ENCODE data around the gene KCNJ6.
"Not testable (repeated sequence)": the region's sequence is repeated elsewhere in the genome, so short reads cannot be mapped to it uniquely, and the experiment has no call there.

KCNJ6 gene

GRCh38 chr21:37764691-37765090, 151.6 kb downstream of the KCNJ6 start:
- H3K27me3 ChIP-seq (ENCODE audit: insufficient read depth, low read length), result no peaks in the 10 kb centered on the region
- no peak overlapping the region for H3K9ac ChIP-seq (ENCODE audit: low read depth, low read length)
- H3K4me1 ChIP-seq (ENCODE audit: insufficient read depth, low read length), result no peaks in the 10 kb centered on the region; the same call in 1 of the 2 replicates
- peaks cover 12% of the 10 kb centered on the region; the same call in 1 of the 2 replicates for H3K9me3 ChIP-seq (ENCODE audit: insufficient read depth, low read depth, low read length)
- no peaks in the 10 kb centered on the region for H3K36me3 ChIP-seq (ENCODE audit: insufficient read depth, low read depth, low read length)
- no peak overlapping the region for H3K27ac ChIP-seq (ENCODE audit: low read length)
- no peak overlapping the region for H3K4me3 ChIP-seq (ENCODE audit: low read length)

- Histone ChIP-seq H3K9me3 (ENCODE audit: insufficient read depth, low read depth, low read length) (peaks cover 12% of the 10 kb centered on the region; the same call in 1 of the 2 replicates), H3K27ac (ENCODE audit: low read length) (no peak overlapping the region), H3K9ac (ENCODE audit: low read depth, low read length) (no peak overlapping the region), H3K4me3 (ENCODE audit: low read length) (no peak overlapping the region), H3K4me1 (ENCODE audit: insufficient read depth, low read length) (no peaks in the 10 kb centered on the region), H3K36me3 (ENCODE audit: insufficient read depth, low read depth, low read length) (no peaks in the 10 kb centered on the region), H3K27me3 (ENCODE audit: insufficient read depth, low read length) (no peaks in the 10 kb centered on the region)
Observed at GRCh38 chr21:37763298-37763697, 153.0 kb downstream of the KCNJ6 start.

DNA sequence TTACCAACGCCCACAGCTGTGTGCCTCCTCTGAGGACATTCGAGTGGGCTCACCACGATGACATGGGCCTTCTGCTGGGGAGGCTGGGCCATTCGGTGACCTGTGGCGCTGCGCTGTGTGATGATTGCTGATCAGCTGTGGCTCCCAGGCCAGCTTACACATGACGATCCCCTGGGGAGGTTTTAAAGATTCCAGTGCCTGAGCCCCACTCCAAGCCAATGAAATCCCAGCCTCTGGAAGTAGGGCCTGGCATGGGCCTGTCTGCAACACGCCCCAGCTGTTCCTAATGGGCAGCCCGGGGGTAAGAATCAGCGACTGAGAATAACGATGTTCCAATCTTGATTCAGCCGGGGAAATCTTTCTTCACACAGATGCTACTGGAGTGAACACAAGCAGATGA, 153.7 kb downstream of the KCNJ6 start:
- H3K9ac ChIP-seq (ENCODE audit: low read depth, low read length), result no peak overlapping the region
- H3K4me3 ChIP-seq (ENCODE audit: low read length), result no peak overlapping the region
- H3K27ac ChIP-seq (ENCODE audit: low read length), result no peak overlapping the region
- peaks cover 12% of the 10 kb centered on the region; the same call in 1 of the 2 replicates for H3K9me3 ChIP-seq (ENCODE audit: insufficient read depth, low read depth, low read length)
- no peaks in the 10 kb centered on the region for H3K36me3 ChIP-seq (ENCODE audit: insufficient read depth, low read depth, low read length)
- no peaks in the 10 kb centered on the region for H3K4me1 ChIP-seq (ENCODE audit: insufficient read depth, low read length)
- H3K27me3 ChIP-seq (ENCODE audit: insufficient read depth, low read length), result no peaks in the 10 kb centered on the region

- not testable (repeated sequence) for H3K27me3 ChIP-seq (ENCODE audit: insufficient read depth, low read length); H3K4me1 ChIP-seq (ENCODE audit: insufficient read depth, low read length); H3K36me3 ChIP-seq (ENCODE audit: insufficient read depth, low read depth, low read length); H3K9me3 ChIP-seq (ENCODE audit: insufficient read depth, low read depth, low read length); H3K9ac ChIP-seq (ENCODE audit: low read depth, low read length); H3K4me3 ChIP-seq (ENCODE audit: low read length); H3K27ac ChIP-seq (ENCODE audit: low read length)
Observed at GRCh38 chr21:37761406-37761805, 154.9 kb downstream of the KCNJ6 start.

DNA sequence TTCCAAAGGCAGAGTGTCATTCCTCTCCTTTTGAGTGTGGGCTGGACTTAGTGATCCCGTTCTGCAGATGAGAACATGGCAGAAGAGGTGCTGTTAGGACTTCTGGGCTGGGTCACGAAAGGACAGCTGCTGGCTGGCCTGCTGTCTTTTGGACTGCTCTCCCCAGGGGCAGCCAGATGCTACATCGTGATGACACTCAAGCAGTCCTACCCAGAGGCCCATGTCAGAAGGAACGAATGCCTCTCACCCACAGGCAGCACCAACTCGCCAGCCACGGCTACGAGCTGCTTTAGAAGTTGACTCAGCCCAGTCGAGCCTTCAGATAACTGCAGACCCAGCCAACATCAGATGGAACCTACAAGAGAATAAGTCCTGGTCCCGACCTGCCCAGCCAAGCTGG, 156.5 kb downstream of the KCNJ6 start:
- Histone ChIP-seq H3K27me3 (ENCODE audit: insufficient read depth, low read length) (no peaks in the 10 kb centered on the region), H3K4me3 (ENCODE audit: low read length) (no peak overlapping the region), H3K9me3 (ENCODE audit: insufficient read depth, low read depth, low read length) (no peaks in the 10 kb centered on the region), H3K9ac (ENCODE audit: low read depth, low read length) (no peak overlapping the region), H3K4me1 (ENCODE audit: insufficient read depth, low read length) (peaks cover 12% of the 10 kb centered on the region), H3K36me3 (ENCODE audit: insufficient read depth, low read depth, low read length) (no peaks in the 10 kb centered on the region), H3K27ac (ENCODE audit: low read length) (no peak overlapping the region)

DNA sequence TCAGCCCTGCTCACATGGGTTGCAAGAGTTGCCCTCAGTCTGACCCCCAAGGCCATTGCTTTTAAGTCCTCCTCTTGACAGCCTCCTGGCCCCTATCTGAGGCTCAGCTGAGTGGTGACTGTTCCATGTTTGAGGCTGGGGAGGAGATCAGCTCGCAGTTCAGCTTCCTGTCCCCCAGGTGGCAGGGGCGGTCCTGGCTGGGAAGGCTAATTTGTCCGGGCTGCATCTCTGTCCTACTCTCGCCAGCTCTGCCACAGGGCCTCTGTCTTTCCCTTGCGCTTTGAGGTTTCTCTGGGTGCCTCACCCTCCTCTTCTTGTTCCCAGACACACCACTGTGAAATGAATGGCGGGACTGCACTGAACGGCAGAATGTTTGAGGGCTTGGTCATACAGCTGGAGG, 157.3 kb downstream of the KCNJ6 start:
- no peak overlapping the region for H3K9ac ChIP-seq (ENCODE audit: low read depth, low read length)
- no peaks in the 10 kb centered on the region for H3K9me3 ChIP-seq (ENCODE audit: insufficient read depth, low read depth, low read length)
- H3K27ac ChIP-seq (ENCODE audit: low read length), result no peak overlapping the region
- H3K27me3 ChIP-seq (ENCODE audit: insufficient read depth, low read length), result no peaks in the 10 kb centered on the region
- no peaks in the 10 kb centered on the region for H3K36me3 ChIP-seq (ENCODE audit: insufficient read depth, low read depth, low read length)
- no peak overlapping the region for H3K4me3 ChIP-seq (ENCODE audit: low read length)
- H3K4me1 ChIP-seq (ENCODE audit: insufficient read depth, low read length), result peaks cover 14% of the 10 kb centered on the region

- no peak overlapping the region for H3K27ac ChIP-seq (ENCODE audit: low read length)
- no peak overlapping the region for H3K9ac ChIP-seq (ENCODE audit: low read depth, low read length)
- H3K27me3 ChIP-seq (ENCODE audit: insufficient read depth, low read length), result no peaks in the 10 kb centered on the region
- no peaks in the 10 kb centered on the region for H3K36me3 ChIP-seq (ENCODE audit: insufficient read depth, low read depth, low read length)
- H3K9me3 ChIP-seq (ENCODE audit: insufficient read depth, low read depth, low read length), result no peaks in the 10 kb centered on the region
- H3K4me1 ChIP-seq (ENCODE audit: insufficient read depth, low read length), result peaks cover 14% of the 10 kb centered on the region
- no peak overlapping the region for H3K4me3 ChIP-seq (ENCODE audit: low read length)
Observed at GRCh38 chr21:37757606-37758376, 158.5 kb downstream of the KCNJ6 start.

GRCh38 chr21:37753122-37753599, 163.1 kb downstream of the KCNJ6 start:
- Histone ChIP-seq H3K36me3 (ENCODE audit: insufficient read depth, low read depth, low read length) (no peaks in the 10 kb centered on the region), H3K4me1 (ENCODE audit: insufficient read depth, low read length) (peaks cover 14% of the 10 kb centered on the region), H3K4me3 (ENCODE audit: low read length) (no peak overlapping the region), H3K27ac (ENCODE audit: low read length) (no peak overlapping the region), H3K27me3 (ENCODE audit: insufficient read depth, low read length) (no peaks in the 10 kb centered on the region), H3K9me3 (ENCODE audit: insufficient read depth, low read depth, low read length) (no peaks in the 10 kb centered on the region), H3K9ac (ENCODE audit: low read depth, low read length) (no peak overlapping the region)

- H3K9me3 ChIP-seq (ENCODE audit: insufficient read depth, low read depth, low read length), result no peaks in the 10 kb centered on the region
- peaks cover 14% of the 10 kb centered on the region for H3K4me1 ChIP-seq (ENCODE audit: insufficient read depth, low read length)
- H3K9ac ChIP-seq (ENCODE audit: low read depth, low read length), result no peak overlapping the region
- no peaks in the 10 kb centered on the region for H3K27me3 ChIP-seq (ENCODE audit: insufficient read depth, low read length)
- no peak overlapping the region for H3K27ac ChIP-seq (ENCODE audit: low read length)
- no peaks in the 10 kb centered on the region for H3K36me3 ChIP-seq (ENCODE audit: insufficient read depth, low read depth, low read length)
- H3K4me3 ChIP-seq (ENCODE audit: low read length), result no peak overlapping the region
Observed at GRCh38 chr21:37751268-37751975, 164.8 kb downstream of the KCNJ6 start.

GRCh38 chr21:37749132-37749531, 167.1 kb downstream of the KCNJ6 start:
- Histone ChIP-seq H3K4me3 (ENCODE audit: low read length) (no peak overlapping the region), H3K27ac (ENCODE audit: low read length) (no peak overlapping the region), H3K27me3 (ENCODE audit: insufficient read depth, low read length) (no peaks in the 10 kb centered on the region)

DNA sequence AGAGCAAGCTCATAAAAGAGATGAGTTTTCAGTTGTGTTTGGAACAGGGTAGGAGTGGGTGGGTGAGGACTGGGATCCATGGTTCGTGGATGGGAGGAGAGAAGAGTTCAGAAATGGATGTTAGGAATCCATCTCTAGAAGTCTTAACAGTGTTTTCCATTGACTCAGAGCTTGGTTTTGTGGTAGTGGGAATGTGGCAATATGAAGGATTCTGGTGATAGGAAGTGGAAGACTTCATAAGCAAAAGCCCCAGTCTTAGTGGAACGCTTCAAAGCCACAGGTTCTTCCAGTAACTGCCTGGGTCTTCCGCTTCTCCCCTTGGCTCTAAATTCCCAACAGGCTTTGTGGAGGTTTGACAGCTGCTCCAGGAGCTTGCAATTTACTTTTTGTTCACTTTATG, 167.9 kb downstream of the KCNJ6 start:
- Histone ChIP-seq H3K27me3 (ENCODE audit: insufficient read depth, low read length) (no peaks in the 10 kb centered on the region), H3K27ac (ENCODE audit: low read length) (no peak overlapping the region), H3K36me3 (ENCODE audit: insufficient read depth, low read depth, low read length) (no peaks in the 10 kb centered on the region), H3K9ac (ENCODE audit: low read depth, low read length) (no peak overlapping the region), H3K4me1 (ENCODE audit: insufficient read depth, low read length) (no peaks in the 10 kb centered on the region), H3K4me3 (ENCODE audit: low read length) (no peak overlapping the region), H3K9me3 (ENCODE audit: insufficient read depth, low read depth, low read length) (no peaks in the 10 kb centered on the region)

More at GRCh38 chr21:37749132-37749531, 167.1 kb downstream of the KCNJ6 start:
- H3K4me1 ChIP-seq (ENCODE audit: insufficient read depth, low read length), result no peaks in the 10 kb centered on the region
- no peaks in the 10 kb centered on the region for H3K36me3 ChIP-seq (ENCODE audit: insufficient read depth, low read depth, low read length)
- no peaks in the 10 kb centered on the region for H3K9me3 ChIP-seq (ENCODE audit: insufficient read depth, low read depth, low read length)
- H3K9ac ChIP-seq (ENCODE audit: low read depth, low read length), result no peak overlapping the region

- Histone ChIP-seq H3K9ac (ENCODE audit: low read depth, low read length) (no peak overlapping the region), H3K27ac (ENCODE audit: low read length) (no peak overlapping the region), H3K4me1 (ENCODE audit: insufficient read depth, low read length) (no peaks in the 10 kb centered on the region), H3K9me3 (ENCODE audit: insufficient read depth, low read depth, low read length) (no peaks in the 10 kb centered on the region), H3K4me3 (ENCODE audit: low read length) (no peak overlapping the region), H3K36me3 (ENCODE audit: insufficient read depth, low read depth, low read length) (no peaks in the 10 kb centered on the region), H3K27me3 (ENCODE audit: insufficient read depth, low read length) (no peaks in the 10 kb centered on the region)
Observed at GRCh38 chr21:37746849-37747248, 169.4 kb downstream of the KCNJ6 start.

All from iPS-20b (cell line).